ENCODE results near the gene PSTPIP2.
A peak's percentile ranks its signal among the peaks of the same experiment; 100 is the strongest.

The PSTPIP2 gene

GRCh38 chr18:46109386-46109785 is 37.3 kb upstream of the PSTPIP2 start:
- Histone ChIP-seq H3K27ac (replicated peaks) (no peak overlapping the region), H3K27me3 (ENCODE audit: insufficient read depth, poor library complexity, severe bottlenecking) (no peaks in the 10 kb centered on the region), H3K4me3 (replicated peaks; ENCODE audit: insufficient read depth, low read length) (no peak overlapping the region)
- DNase-seq (ENCODE audit: low read depth in 1 of 2, low spot score in 1 of 2) = no peak
- no peak for TF ChIP-seq REST (IDR thresholded peaks at IDR 0.05; ENCODE audit: insufficient replicate concordance, low read depth)
- no peak for TF ChIP-seq POLR2AphosphoS5 (IDR thresholded peaks at IDR 0.05; ENCODE audit: low read depth)
- TF ChIP-seq GABPA (IDR thresholded peaks at IDR 0.05; ENCODE audit: low read depth) = no peak
- no peak for TF ChIP-seq SPI1 (IDR thresholded peaks at IDR 0.05; ENCODE audit: borderline replicate concordance, low read depth)
- TF ChIP-seq CTCF (IDR thresholded peaks at IDR 0.05; ENCODE audit: insufficient read depth, low read length) = no peak

- Histone ChIP-seq H3K27ac (replicated peaks) (peak within 1 kb of the TSS; percentile 80), H3K4me3 (replicated peaks; ENCODE audit: insufficient read depth, low read length) (peak within 1 kb of the TSS; percentile 90), H3K27me3 (ENCODE audit: insufficient read depth, poor library complexity, severe bottlenecking) (no peaks in the 10 kb centered on the region)
- DNase-seq (ENCODE audit: low read depth in 1 of 2, low spot score in 1 of 2) = peak; percentile 84 to 97
- no peak; the same call in 1 of the 2 replicates for TF ChIP-seq SPI1 (IDR thresholded peaks at IDR 0.05; ENCODE audit: borderline replicate concordance, low read depth)
- TF ChIP-seq GABPA (IDR thresholded peaks at IDR 0.05; ENCODE audit: low read depth) = peak; percentile 63
- peak; percentile 86 for TF ChIP-seq POLR2AphosphoS5 (IDR thresholded peaks at IDR 0.05; ENCODE audit: low read depth)
- TF ChIP-seq REST (IDR thresholded peaks at IDR 0.05; ENCODE audit: insufficient replicate concordance, low read depth) = no peak
- TF ChIP-seq CTCF (IDR thresholded peaks at IDR 0.05; ENCODE audit: insufficient read depth, low read length) = no peak
Observed at GRCh38 chr18:46104128-46104911, 32.3 kb upstream of the PSTPIP2 start, which contains the start of gene HAUS1. HAUS1 (plus strand) TSS chr18:46104385; CDS start chr18:46104412, 27 bp downstream.

GRCh38 chr18:46099463-46099862 is 27.4 kb upstream of the PSTPIP2 start:
- Histone ChIP-seq H3K4me3 (replicated peaks; ENCODE audit: insufficient read depth, low read length) (no peak overlapping the region), H3K27me3 (ENCODE audit: insufficient read depth, poor library complexity, severe bottlenecking) (no peaks in the 10 kb centered on the region), H3K27ac (replicated peaks) (no peak overlapping the region)
- no peak for DNase-seq (ENCODE audit: low read depth in 1 of 2, low spot score in 1 of 2)
- TF ChIP-seq SPI1 (IDR thresholded peaks at IDR 0.05; ENCODE audit: borderline replicate concordance, low read depth) (no peak), REST (IDR thresholded peaks at IDR 0.05; ENCODE audit: insufficient replicate concordance, low read depth) (no peak), CTCF (IDR thresholded peaks at IDR 0.05; ENCODE audit: insufficient read depth, low read length) (no peak), POLR2AphosphoS5 (IDR thresholded peaks at IDR 0.05; ENCODE audit: low read depth) (no peak), GABPA (IDR thresholded peaks at IDR 0.05; ENCODE audit: low read depth) (no peak)

Measured in HL-60 (cell line).